HCT116 (cell line): ENCODE measurements around the gene EDN1. TPM values are rescaled to one million over a fixed set of nuclear protein-coding genes. Genes with fewer than 3 reads are reported as not detected.

Experiments used
- ATAC-seq: fragments of 200-7000 bp; cut with Tn5 transposase; 2 replicates; pipeline ENCODE4 v1.9.1; 2020; ENCODE audit warnings: mild to moderate bottlenecking, moderate library complexity
- BruUV-seq: library from RNA; stranded (reverse); fragments of 400-500 nt; replicated peaks from 2 replicates; lab custom pipeline; 2021; lab: Mats Ljungman, UMichigan
- CTCF ChIA-PET: fragments of 300-600 bp; sonication (Branson Sonifier 250); formaldehyde crosslinking; loops from one replicate; lab custom pipeline; 2021; ENCODE audit warnings: antibody characterized with exemption; lab: Charles Lee
- POLR2A ChIA-PET: fragments of 300-600, 350-600 bp; sonication (Branson Sonifier 250); formaldehyde crosslinking; loops from one replicate; lab custom pipeline; 2021; ENCODE audit warnings: antibody characterized with exemption; lab: Charles Lee
- RAD21 ChIA-PET, 2 experiments: fragments of 300-600 bp; sonication (Branson Sonifier 250); formaldehyde crosslinking; loops; one replicate each; lab custom pipeline; 2023; ENCODE audit warnings: low total read pairs in 2 of 2; ENCODE audit not compliant: uncharacterized antibody in 2 of 2, unreplicated experiment in 2 of 2, low non-redundant PET in 1 of 2; lab: Charles Lee
- DNase-seq: peaks from one replicate; pipeline ENCODE4 v3.0.0-alpha.2; 2010; ENCODE audit warnings: low read depth, low spot score
- H2AFZ ChIP-seq: fragments of 200-600 bp; shearing (Covaris generic), sonication (generic); 2 replicates; pipeline ENCODE4 v1.6.1; 2017; ENCODE audit warnings: low read depth, mixed run types, mixed read lengths, antibody characterized with exemption, low read length; ENCODE audit not compliant: poor library complexity, severe bottlenecking
- H3K27ac ChIP-seq: 2 replicates; pipeline ENCODE4 v1.5.1; 2012; ENCODE audit warnings: low read depth, low read length
- H3K27me3 ChIP-seq: fragments of 200-600 bp; sonication (generic); 2 replicates; pipeline ENCODE4 v1.6.1; 2016; ENCODE audit warnings: mixed run types, low read length, mixed read lengths; ENCODE audit not compliant: insufficient read depth
- H3K36me3 ChIP-seq, 2 experiments: fragments of 200-500 bp in 1 of 2; fragments of 200-600 bp in 1 of 2; sonication (Bioruptor generic) in 1 of 2; sonication (generic) in 1 of 2; 2 replicates each; pipeline versions ENCODE4 v1.5.1 to v1.6.1; 2014 to 2016; ENCODE audit warnings: low read length in 2 of 2, inconsistent platforms in 1 of 2, mixed read lengths in 1 of 2, mixed run types in 1 of 2; ENCODE audit not compliant: insufficient read depth in 2 of 2, control insufficient read depth in 1 of 2
- H3K4me1 ChIP-seq, 2 experiments: fragments of 200-600 bp in 1 of 2; sonication (generic) in 1 of 2; 2 replicates each; pipeline versions ENCODE4 v1.5.1 to v1.6.1; 2012 to 2017; ENCODE audit warnings: low read length in 2 of 2, inconsistent platforms in 1 of 2, mild to moderate bottlenecking in 1 of 2, mixed read lengths in 1 of 2, mixed run types in 1 of 2, moderate library complexity in 1 of 2; ENCODE audit not compliant: insufficient read depth in 2 of 2, control insufficient read depth in 1 of 2
- H3K4me2 ChIP-seq: fragments of 200-600 bp; sonication (generic); 2 replicates; pipeline ENCODE4 v1.6.1; 2017; ENCODE audit warnings: mixed run types, low read length, mixed read lengths
- H3K4me3 ChIP-seq, 2 experiments: fragments of 200-600 bp in 1 of 2; sonication (generic) in 1 of 2; replicated peaks in 1 of 2; 2 replicates each; pipeline ENCODE4 v1.5.1; 2011 to 2016; ENCODE audit warnings: low read length in 2 of 2, control low read depth in 1 of 2, low read depth in 1 of 2, mild to moderate bottlenecking in 1 of 2, mixed read lengths in 1 of 2, mixed run types in 1 of 2
- H3K79me2 ChIP-seq: fragments of 200-600 bp; sonication (generic); 2 replicates; pipeline ENCODE4 v1.6.1; 2017; ENCODE audit warnings: mild to moderate bottlenecking, mixed run types, low read length, moderate library complexity, mixed read lengths; ENCODE audit not compliant: insufficient read depth
- H3K9ac ChIP-seq: fragments of 200-600 bp; sonication (generic); 2 replicates; pipeline ENCODE4 v1.6.1; 2016; ENCODE audit warnings: low read length, mixed read lengths
- H3K9me2 ChIP-seq: fragments of 200-600 bp; sonication (generic), shearing (Covaris generic); 2 replicates; pipeline ENCODE4 v1.6.1; 2017; ENCODE audit warnings: mixed run types, mild to moderate bottlenecking, moderate library complexity; ENCODE audit not compliant: insufficient read depth
- H3K9me3 ChIP-seq, 2 experiments: fragments of 200-500 bp in 1 of 2; fragments of 200-600 bp in 1 of 2; sonication (Bioruptor generic) in 1 of 2; sonication (generic) in 1 of 2; 2 replicates each; pipeline ENCODE4 v1.6.1; 2014 to 2017; ENCODE audit warnings: low read length in 2 of 2, mixed read lengths in 2 of 2, inconsistent platforms in 1 of 2, low read depth in 1 of 2, mild to moderate bottlenecking in 1 of 2, mixed run types in 1 of 2, moderate library complexity in 1 of 2; ENCODE audit not compliant: control insufficient read depth in 1 of 2, insufficient read depth in 1 of 2
- H4K20me1 ChIP-seq: fragments of 200-600 bp; sonication (generic), shearing (Covaris generic); 2 replicates; pipeline ENCODE4 v1.6.1; 2017; ENCODE audit warnings: mixed run types, mild to moderate bottlenecking, moderate library complexity; ENCODE audit not compliant: insufficient read depth
- ATF3 ChIP-seq: IDR thresholded peaks from 2 replicates; pipeline ENCODE4 v1.6.1; 2012
- CBX3 ChIP-seq: IDR thresholded peaks from 2 replicates; pipeline ENCODE4 v1.6.1; 2012; ENCODE audit warnings: low read depth
- CEBPB ChIP-seq: IDR thresholded peaks from 2 replicates; pipeline ENCODE4 v1.6.1; 2012; ENCODE audit warnings: low read depth
- CTCF ChIP-seq, 3 experiments: fragments of 200-600 bp in 1 of 3; sonication (generic) in 1 of 3; IDR thresholded peaks in 2 of 3; conservative IDR thresholded peaks in 1 of 3; 2 replicates each; pipeline ENCODE4 v1.5.1; 2012 to 2017; ENCODE audit warnings: low read depth in 2 of 3, low read length in 2 of 3, antibody characterized with exemption in 1 of 3, borderline replicate concordance in 1 of 3, control low read depth in 1 of 3, mild to moderate bottlenecking in 1 of 3, mixed read lengths in 1 of 3, mixed run types in 1 of 3, moderate library complexity in 1 of 3; ENCODE audit not compliant: insufficient read depth in 1 of 3
- EGR1 ChIP-seq: IDR thresholded peaks from 2 replicates; pipeline ENCODE4 v1.6.1; 2012; ENCODE audit warnings: low read depth
- ELF1 ChIP-seq: IDR thresholded peaks from 2 replicates; pipeline ENCODE4 v1.6.1; 2012; ENCODE audit warnings: low read depth, borderline replicate concordance
- EZH2 ChIP-seq: fragments of 200-600 bp; sonication (generic); IDR thresholded peaks from 2 replicates; pipeline ENCODE4 v1.6.1; 2017; ENCODE audit warnings: antibody characterized with exemption, mixed run types
- EZH2phosphoT487 ChIP-seq: fragments of 200-600 bp; IDR thresholded peaks from 2 replicates; pipeline ENCODE4 v1.6.1; 2018; ENCODE audit warnings: antibody characterized with exemption, borderline replicate concordance
- FOSL1 ChIP-seq: IDR thresholded peaks from 2 replicates; pipeline ENCODE4 v1.6.1; 2012; ENCODE audit warnings: low read depth
- JUND ChIP-seq: IDR thresholded peaks from 2 replicates; pipeline ENCODE4 v1.6.1; 2012
- MAX ChIP-seq: IDR thresholded peaks from 2 replicates; pipeline ENCODE4 v1.6.1; 2012
- POLR2A ChIP-seq: IDR thresholded peaks from 2 replicates; pipeline ENCODE4 v1.7.0; 2011; ENCODE audit warnings: borderline replicate concordance; ENCODE audit not compliant: insufficient read depth, insufficient read length; ENCODE audit errors: extremely low read depth
- POLR2AphosphoS5 ChIP-seq: IDR thresholded peaks from 2 replicates; pipeline ENCODE4 v1.6.1; 2011; ENCODE audit warnings: mild to moderate bottlenecking, low read depth, low read length, moderate library complexity
- RAD21 ChIP-seq: IDR thresholded peaks from 2 replicates; pipeline ENCODE4 v1.6.1; 2012; ENCODE audit warnings: low read depth, mild to moderate bottlenecking
- REST ChIP-seq: IDR thresholded peaks from 2 replicates; pipeline ENCODE4 v1.6.1; 2012; ENCODE audit warnings: low read depth
- SIN3A ChIP-seq: IDR thresholded peaks from 2 replicates; pipeline ENCODE4 v1.6.1; 2012; ENCODE audit warnings: low read depth
- SP1 ChIP-seq: IDR thresholded peaks from 2 replicates; pipeline ENCODE4 v1.6.1; 2012; ENCODE audit warnings: low read depth
- SRF ChIP-seq: IDR thresholded peaks from 2 replicates; pipeline ENCODE4 v1.6.1; 2012; ENCODE audit warnings: low read depth
- YY1 ChIP-seq: IDR thresholded peaks from 2 replicates; pipeline ENCODE4 v1.6.1; 2011; ENCODE audit warnings: low read length, low read depth, moderate library complexity, mild to moderate bottlenecking; ENCODE audit not compliant: insufficient replicate concordance; ENCODE audit errors: extremely low read depth
- ZBTB33 ChIP-seq: IDR thresholded peaks from 2 replicates; pipeline ENCODE4 v1.6.1; 2011; ENCODE audit warnings: mild to moderate bottlenecking, low read length, moderate library complexity; ENCODE audit not compliant: insufficient replicate concordance; ENCODE audit errors: extremely low read depth
- ZFX ChIP-seq: fragments of 450-650 bp; IDR thresholded peaks from 2 replicates; pipeline ENCODE4 v1.6.1; 2017
- ZNF274 ChIP-seq: fragments of 200-500 bp; sonication (Bioruptor generic); IDR thresholded peaks from 2 replicates; pipeline ENCODE4 v1.6.1; 2014; ENCODE audit warnings: mild to moderate bottlenecking, low read depth, low read length, inconsistent platforms
- intact Hi-C: fragments of 100-400 bp; cut with micrococcal nuclease; formaldehyde crosslinking; loops from 2 replicates; pipeline ENCODE4 v1.10.0; 2022
- total RNA-seq: library from RNA; stranded (reverse); gene quantifications from one replicate; pipeline ENCODE4 v1.2.1, GENCODE V29; 2021; ENCODE audit not compliant: unreplicated experiment

The EDN1 gene
- total RNA-seq, 1 experiment from 2014 or later = 0.22 TPM

GRCh38 chr6:12265791-12266190, 24.4 kb upstream of the EDN1 start:
- DNase-seq = no peak
- Histone ChIP-seq H3K9ac (no peak overlapping the region), H3K79me2 (no peaks in the 10 kb centered on the region), H3K4me2 (0 out of 2 replicates have a peak overlapping the region, but pooled peaks have one; percentile 19), H4K20me1 (no peaks in the 10 kb centered on the region), H3K9me2 (no peaks in the 10 kb centered on the region), H3K27me3 (no peaks in the 10 kb centered on the region), H3K27ac (no peak overlapping the region), H3K4me1 (peaks cover 0 to 17% of the 10 kb centered on the region in 2 experiments; a peak in 2 of 4 replicates), H3K9me3 (no peaks in the 10 kb centered on the region), H3K36me3 (no peaks in the 10 kb centered on the region), H2AFZ (no peak overlapping the region), H3K4me3 (no peak overlapping the region)
- ChIA-PET CTCF (no interaction called here), POLR2A (no interaction called here), RAD21 (no interaction called here)
- BruUV-seq = no TSS peak
- 0 out of 2 replicates have a peak, but pooled peaks have one; percentile 25 for ATAC-seq
- intact Hi-C loops = no loop called here
- peak; percentile 34 for TF ChIP-seq SP1
- TF ChIP-seq ELF1 = no peak
- TF ChIP-seq EZH2phosphoT487 = no peak
- no peak for TF ChIP-seq RAD21
- no peak for TF ChIP-seq POLR2AphosphoS5
- TF ChIP-seq YY1 = no peak
- TF ChIP-seq ZFX = no peak
- no peak for TF ChIP-seq SRF
- TF ChIP-seq EGR1 = no peak
- TF ChIP-seq ZBTB33 = no peak
- no peak for TF ChIP-seq REST
- TF ChIP-seq CTCF (IDR thresholded peaks at IDR 0.05 in 2 of 3, conservative IDR thresholded peaks at IDR 0.05 in 1 of 3; ENCODE audit: borderline replicate concordance in 1 of 3, insufficient read depth in 1 of 3, low read depth in 2 of 3, low read length in 2 of 3) = no peak
- TF ChIP-seq POLR2A = no peak
- no peak for TF ChIP-seq ZNF274
- TF ChIP-seq SIN3A = no peak
- no peak for TF ChIP-seq MAX
- peak; percentile 23; the same call in 1 of the 2 replicates for TF ChIP-seq JUND
- TF ChIP-seq EZH2 = no peak
- peak; percentile 28; the same call in 1 of the 2 replicates for TF ChIP-seq CEBPB
- peak; percentile 60; the same call in 1 of the 2 replicates for TF ChIP-seq FOSL1
- TF ChIP-seq CBX3 = no peak
- TF ChIP-seq ATF3 = no peak
